Measurements from ENCODE around the gene ITPKC.

The ITPKC gene

DNA sequence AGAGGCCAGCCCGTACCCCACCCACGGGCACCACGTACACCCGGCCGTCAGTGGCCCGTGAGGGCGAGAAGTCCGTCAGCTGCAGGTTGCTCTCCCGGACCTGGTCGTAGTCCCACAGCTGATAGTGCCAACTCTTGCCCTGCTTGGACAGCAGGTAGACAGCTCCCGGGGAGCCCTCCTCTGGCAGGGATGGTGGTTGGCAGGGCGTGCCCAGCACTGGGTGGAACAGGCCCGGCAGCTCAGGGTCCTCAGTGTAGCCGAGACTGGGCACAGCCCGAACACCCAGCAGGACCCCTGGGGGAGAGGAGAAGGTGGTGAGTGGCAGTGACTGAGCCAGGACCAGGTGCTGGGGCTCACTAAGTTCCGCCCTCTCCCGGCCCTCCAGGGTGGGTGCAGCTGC, 25.6 kb downstream of the ITPKC start:
- TF ChIP-seq POLR2AphosphoS5 (IDR thresholded peaks at IDR 0.05; ENCODE audit: low read depth, low read length) = no peak
- no peak for TF ChIP-seq TAF1 (IDR thresholded peaks at IDR 0.05; ENCODE audit: borderline replicate concordance, insufficient read depth, low read length)
- TF ChIP-seq REST (IDR thresholded peaks at IDR 0.05; ENCODE audit: insufficient read depth in 1 of 2, low read depth in 2 of 2, low read length in 2 of 2) = no peak
- no peak for TF ChIP-seq FOXP2 (optimal IDR thresholded peaks at IDR 0.05; ENCODE audit: borderline replicate concordance, extremely low read depth, extremely low read length, insufficient read depth)
- TF ChIP-seq SIN3A (IDR thresholded peaks at IDR 0.05; ENCODE audit: borderline replicate concordance, insufficient read depth, low read length) = no peak

GRCh38 chr19:40742886-40743285, 26.0 kb downstream of the ITPKC start:
- TF ChIP-seq TAF1 (IDR thresholded peaks at IDR 0.05; ENCODE audit: borderline replicate concordance, insufficient read depth, low read length) (no peak), REST (IDR thresholded peaks at IDR 0.05; ENCODE audit: insufficient read depth in 1 of 2, low read depth in 2 of 2, low read length in 2 of 2) (no peak), FOXP2 (optimal IDR thresholded peaks at IDR 0.05; ENCODE audit: borderline replicate concordance, extremely low read depth, extremely low read length, insufficient read depth) (no peak), POLR2AphosphoS5 (IDR thresholded peaks at IDR 0.05; ENCODE audit: low read depth, low read length) (no peak), SIN3A (IDR thresholded peaks at IDR 0.05; ENCODE audit: borderline replicate concordance, insufficient read depth, low read length) (no peak)

GRCh38 chr19:40743926-40744325, 27.0 kb downstream of the ITPKC start:
- TF ChIP-seq FOXP2 (optimal IDR thresholded peaks at IDR 0.05; ENCODE audit: borderline replicate concordance, extremely low read depth, extremely low read length, insufficient read depth) = no peak
- TF ChIP-seq REST (IDR thresholded peaks at IDR 0.05; ENCODE audit: insufficient read depth in 1 of 2, low read depth in 2 of 2, low read length in 2 of 2) = no peak
- no peak for TF ChIP-seq SIN3A (IDR thresholded peaks at IDR 0.05; ENCODE audit: borderline replicate concordance, insufficient read depth, low read length)
- no peak for TF ChIP-seq POLR2AphosphoS5 (IDR thresholded peaks at IDR 0.05; ENCODE audit: low read depth, low read length)
- TF ChIP-seq TAF1 (IDR thresholded peaks at IDR 0.05; ENCODE audit: borderline replicate concordance, insufficient read depth, low read length) = no peak

- TF ChIP-seq SIN3A (IDR thresholded peaks at IDR 0.05; ENCODE audit: borderline replicate concordance, insufficient read depth, low read length) (no peak), POLR2AphosphoS5 (IDR thresholded peaks at IDR 0.05; ENCODE audit: low read depth, low read length) (no peak), TAF1 (IDR thresholded peaks at IDR 0.05; ENCODE audit: borderline replicate concordance, insufficient read depth, low read length) (no peak), FOXP2 (optimal IDR thresholded peaks at IDR 0.05; ENCODE audit: borderline replicate concordance, extremely low read depth, extremely low read length, insufficient read depth) (no peak), REST (IDR thresholded peaks at IDR 0.05; ENCODE audit: insufficient read depth in 1 of 2, low read depth in 2 of 2, low read length in 2 of 2) (no peak)
Measured at GRCh38 chr19:40744554-40745401, 27.9 kb downstream of the ITPKC start.
